ENCODE results near the gene NXF3.

GRCh38 chrX:103101299-103102042, 8.5 kb upstream of the NXF3 start:
- TF ChIP-seq CTCF (IDR thresholded peaks at IDR 0.05) (no peak), EP300 (IDR thresholded peaks at IDR 0.05) (no peak), POLR2A (IDR thresholded peaks at IDR 0.05) (no peak)
